HG03521 (cell line): Measurements from ENCODE around the gene VPS52.

Source experiments
- ATAC-seq: cut with Tn5 transposase; IDR thresholded peaks from one replicate; pipeline ENCODE4 v1.9.1; 2021; ENCODE audit warnings: mild to moderate bottlenecking, moderate library complexity; ENCODE audit not compliant: unreplicated experiment

Gene VPS52

DNA sequence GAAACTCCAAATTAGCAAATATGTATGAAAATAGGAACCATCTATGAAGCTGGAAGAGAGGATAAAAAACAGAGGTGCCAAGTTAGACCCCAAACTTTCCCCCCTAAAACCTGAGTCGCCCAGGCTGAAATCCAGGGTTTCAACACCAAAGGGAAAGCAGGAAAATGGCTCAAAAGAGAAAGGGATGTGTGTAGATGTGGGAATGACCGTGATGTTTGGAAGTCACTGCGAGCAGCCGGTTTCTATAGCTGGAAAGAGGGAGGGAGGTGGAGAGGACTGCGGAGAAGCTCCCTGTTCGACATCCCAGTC is 58.9 kb downstream of the VPS52 start:
- ATAC-seq, result no peak

- ATAC-seq, result no peak
These were observed 59.8 kb downstream of the VPS52 start for GRCh38 chr6:33211666-33212422.

GRCh38 chr6:33211136-33211535 is 60.5 kb downstream of the VPS52 start:
- ATAC-seq, result no peak

DNA sequence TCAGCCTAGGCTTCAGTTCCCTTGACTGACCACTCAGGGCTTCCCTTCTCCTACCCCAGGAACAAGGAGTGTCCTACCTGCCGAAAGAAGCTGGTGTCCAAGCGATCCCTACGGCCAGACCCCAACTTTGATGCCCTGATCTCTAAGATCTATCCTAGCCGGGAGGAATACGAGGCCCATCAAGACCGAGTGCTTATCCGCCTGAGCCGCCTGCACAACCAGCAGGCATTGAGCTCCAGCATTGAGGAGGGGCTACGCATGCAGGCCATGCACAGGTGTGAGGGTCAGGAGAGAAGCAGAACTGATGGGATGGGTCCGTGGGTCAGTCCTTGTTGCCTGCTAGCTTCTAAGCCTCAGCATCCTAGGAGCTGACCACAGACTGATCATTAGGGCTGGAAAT is 61.8 kb downstream of the VPS52 start:
- no peak for ATAC-seq

DNA sequence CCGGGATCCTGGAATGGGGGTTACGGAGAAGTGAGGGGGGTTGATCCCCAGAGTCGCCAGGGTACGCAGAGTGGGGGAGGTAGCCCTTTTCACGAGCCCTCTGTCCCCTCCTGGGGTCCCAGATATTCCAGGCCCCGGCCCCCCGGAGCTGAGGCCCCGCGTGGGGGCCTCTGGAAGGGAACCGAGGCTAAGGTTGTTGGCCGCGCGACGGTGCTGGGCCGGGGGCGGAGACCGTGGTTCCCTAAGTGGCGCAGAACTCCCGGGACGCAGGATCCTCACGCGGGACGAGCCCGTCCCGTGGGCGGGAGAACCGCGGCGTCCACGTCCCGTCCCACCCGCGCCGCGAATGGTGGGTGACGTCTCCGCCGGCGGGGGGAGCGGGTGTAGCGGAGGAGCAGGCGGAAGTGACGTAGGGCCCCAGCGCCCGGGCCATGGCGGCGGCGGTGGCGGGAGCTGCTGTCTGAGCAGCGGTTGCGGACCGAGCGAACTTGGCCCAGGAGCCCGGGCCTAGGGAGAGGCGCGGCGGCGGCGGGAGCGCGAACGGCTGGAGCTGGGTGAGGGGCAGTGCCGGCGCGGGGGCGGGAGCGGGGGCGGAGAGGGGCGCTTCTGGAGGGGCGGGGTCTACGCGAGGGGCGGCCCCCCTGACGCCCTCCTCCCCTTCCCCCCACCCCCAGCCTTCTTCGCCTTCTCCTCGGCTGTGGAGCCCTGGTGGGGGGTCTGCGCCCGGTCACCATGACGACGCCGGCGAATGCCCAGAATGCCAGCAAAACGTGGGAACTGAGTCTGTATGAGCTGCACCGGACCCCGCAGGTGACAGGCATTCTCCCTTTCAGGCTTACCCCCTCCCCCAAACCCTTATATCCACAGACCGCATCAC is 63.3 kb downstream of the VPS52 start, which contains the start of gene RING1:
RING1 (plus strand) TSS at position 410 of the 877 bp plus-strand sequence; CDS start at position 733, 323 bp downstream.
- ATAC-seq, result peak; percentile 47

DNA sequence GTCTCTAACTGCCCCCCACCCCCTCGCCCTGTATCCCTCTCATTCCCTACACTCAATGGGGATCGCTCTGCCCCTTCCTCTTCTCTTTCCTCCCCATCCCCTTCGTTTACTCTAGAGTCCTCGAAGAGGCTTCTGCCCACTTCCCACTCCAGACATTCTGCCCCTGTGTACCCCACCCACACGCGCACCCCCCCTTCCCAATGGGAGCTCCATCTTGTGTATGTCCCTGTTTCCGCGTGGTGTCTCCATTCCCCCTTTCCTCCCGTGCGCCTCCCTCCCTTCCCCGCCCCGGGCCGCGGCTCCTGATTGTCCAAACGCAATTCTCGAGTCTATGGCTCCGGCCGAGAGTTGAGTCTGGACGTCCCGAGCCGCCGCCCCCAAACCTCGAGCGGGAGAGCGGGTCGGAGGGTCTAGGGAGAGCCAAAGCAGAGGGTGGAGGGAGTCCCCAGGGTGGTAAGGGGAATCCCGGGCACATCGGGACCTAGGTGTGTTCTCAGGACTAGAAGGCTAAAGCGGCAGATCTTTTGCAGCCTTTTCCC is 64.1 kb downstream of the VPS52 start:
- ATAC-seq, result no peak

GRCh38 chr6:33206864-33207551 is 64.7 kb downstream of the VPS52 start:
- ATAC-seq, result no peak

DNA sequence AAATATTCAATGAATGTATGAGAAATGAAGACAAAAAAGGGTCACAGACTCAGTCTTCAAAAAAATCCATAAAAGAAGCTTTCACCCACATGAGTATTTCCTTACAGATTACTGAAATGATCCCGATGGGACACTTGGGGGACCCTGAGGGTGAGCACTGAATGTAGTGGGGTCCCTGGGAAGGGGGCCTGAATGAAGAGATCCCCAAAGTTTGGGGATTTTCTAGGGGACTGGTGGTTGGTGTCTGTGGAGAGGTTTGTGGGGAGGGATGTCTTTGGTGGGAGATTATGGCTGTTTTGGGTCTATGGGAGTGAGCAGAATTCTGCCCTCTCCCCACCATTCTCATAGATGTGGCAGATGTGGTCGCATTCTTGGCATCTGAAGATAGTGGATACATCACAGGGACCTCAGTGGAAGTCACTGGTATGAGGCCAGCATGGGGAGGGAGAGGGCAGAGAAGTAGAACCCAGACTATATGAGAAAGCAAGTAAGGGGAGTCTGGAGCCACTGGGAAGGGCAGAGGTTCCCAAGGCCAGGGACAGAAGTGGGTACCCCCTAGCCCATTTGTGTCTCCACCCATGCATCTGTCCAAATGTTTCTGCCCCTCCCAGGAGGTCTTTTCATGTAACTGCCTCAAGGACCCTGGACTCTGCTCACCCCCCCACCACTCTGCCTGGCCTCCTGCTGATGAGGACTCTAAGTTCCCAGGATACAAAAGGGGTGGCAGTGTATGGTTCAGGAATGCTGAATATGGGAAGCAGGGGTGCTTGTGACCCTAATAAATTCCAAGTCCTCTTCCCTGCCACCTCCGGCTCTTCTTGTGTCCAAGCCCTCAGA is 65.4 kb downstream of the VPS52 start:
- ATAC-seq, result no peak

GRCh38 chr6:33205191-33206026 is 66.3 kb downstream of the VPS52 start:
- ATAC-seq, result no peak

GRCh38 chr6:33204415-33205190 is 67.1 kb downstream of the VPS52 start, which contains the start of gene HSD17B8:
Gene HSD17B8, plus strand, starts transcription at chr6:33204655. Its CDS starts 14 bp downstream, at chr6:33204669.
- peak; percentile 38 for ATAC-seq

GRCh38 chr6:33204165-33204414 is 67.6 kb downstream of the VPS52 start:
- ATAC-seq, result no peak

DNA sequence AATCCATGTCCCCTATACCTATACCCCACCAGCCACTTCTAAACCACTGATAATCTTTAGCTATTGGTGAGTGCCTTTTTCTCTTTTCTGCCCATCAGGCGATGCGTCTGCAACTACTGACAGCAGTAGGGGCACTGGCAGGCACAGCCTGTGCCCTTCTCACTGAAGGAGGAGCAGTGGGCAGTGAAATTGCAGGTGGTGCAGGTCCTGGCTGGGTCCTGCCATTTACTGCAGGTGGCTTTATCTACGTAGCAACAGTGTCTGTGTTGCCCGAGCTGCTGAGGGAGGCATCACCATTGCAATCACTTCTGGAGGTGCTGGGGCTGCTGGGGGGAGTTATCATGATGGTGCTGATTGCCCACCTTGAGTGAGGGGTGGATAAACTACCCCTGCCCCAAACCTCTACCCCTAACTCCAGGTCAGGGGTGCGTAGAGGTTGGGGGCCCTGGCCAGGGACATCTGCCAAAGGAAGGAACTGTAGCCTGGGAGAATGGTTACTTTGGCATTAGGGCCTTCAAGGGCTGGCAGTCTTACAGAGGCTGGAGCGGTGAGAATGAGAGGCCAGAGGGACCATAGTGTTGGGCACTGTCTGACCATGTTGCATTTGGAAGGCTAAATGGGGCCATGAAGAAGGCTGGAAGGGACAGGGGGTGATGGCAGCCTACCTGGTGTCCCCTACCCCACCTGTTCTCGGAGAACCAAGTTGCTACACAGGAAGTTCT is 68.1 kb downstream of the VPS52 start:
- ATAC-seq, result no peak

- ATAC-seq, result no peak
These were observed 68.9 kb downstream of the VPS52 start for GRCh38 chr6:33202799-33203198.

- no peak for ATAC-seq
These were observed 69.7 kb downstream of the VPS52 start for GRCh38 chr6:33201935-33202334.

DNA sequence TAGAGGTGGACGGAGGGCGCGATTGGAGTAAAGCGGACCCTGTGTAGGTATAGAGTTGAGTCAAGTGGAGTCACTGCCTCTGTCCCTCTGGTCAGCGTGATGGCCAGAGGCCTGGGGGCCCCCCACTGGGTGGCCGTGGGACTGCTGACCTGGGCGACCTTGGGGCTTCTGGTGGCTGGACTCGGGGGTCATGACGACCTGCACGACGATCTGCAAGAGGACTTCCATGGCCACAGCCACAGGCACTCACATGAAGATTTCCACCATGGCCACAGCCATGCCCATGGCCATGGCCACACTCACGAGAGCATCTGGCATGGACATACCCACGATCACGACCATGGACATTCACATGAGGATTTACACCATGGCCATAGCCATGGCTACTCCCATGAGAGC is 70.5 kb downstream of the VPS52 start:
- no peak for ATAC-seq
